ENCODE data around the gene DDX60. TPM values are rescaled to one million over a fixed set of nuclear protein-coding genes. Genes with fewer than 3 reads are reported as not detected.
"Not testable (repeated sequence)": the region's sequence is repeated elsewhere in the genome, so short reads cannot be mapped to it uniquely, and the experiment has no call there.

DDX60 gene
- total RNA-seq, 4 donors from 2014 or later: 6.1 to 17.3 (median 15.4) TPM

GRCh38 chr4:168291242-168291641 is 27.3 kb downstream of the DDX60 start:
- Histone ChIP-seq H3K4me1 (no peaks in the 10 kb centered on the region), H3K9me3 (no peaks in the 10 kb centered on the region), H3K27ac (no peak overlapping the region), H3K36me3 (peaks cover 24% of the 10 kb centered on the region), H3K27me3 (no peaks in the 10 kb centered on the region), H3K4me3 (no peak overlapping the region)
- TF ChIP-seq POLR2AphosphoS5 (IDR thresholded peaks at IDR 0.05): no peak
- TF ChIP-seq POLR2A (IDR thresholded peaks at IDR 0.05): no peak
- no peak for TF ChIP-seq EP300 (IDR thresholded peaks at IDR 0.05)
- no peak for TF ChIP-seq CTCF (IDR thresholded peaks at IDR 0.05)
- no peak for DNase-seq (ENCODE audit: low spot score in 2 of 2)
- WGBS: 94% methylated on average over 1 of the region's 1 CpG

- WGBS: 96% methylated on average over 1 of the region's 1 CpG
Observed at GRCh38 chr4:168285850-168286249, 32.7 kb downstream of the DDX60 start.

GRCh38 chr4:168279556-168279955 is 39.0 kb downstream of the DDX60 start:
- 81% methylated on average over 2 of the region's 2 CpGs for WGBS
- TF ChIP-seq POLR2A (IDR thresholded peaks at IDR 0.05) (no peak), CTCF (IDR thresholded peaks at IDR 0.05) (no peak), POLR2AphosphoS5 (IDR thresholded peaks at IDR 0.05) (no peak)
- Histone ChIP-seq H3K4me3 (no peak overlapping the region), H3K27me3 (no peaks in the 10 kb centered on the region), H3K4me1 (no peaks in the 10 kb centered on the region), H3K36me3 (peaks cover 41% of the 10 kb centered on the region), H3K27ac (no peak overlapping the region), H3K9me3 (no peaks in the 10 kb centered on the region)
- DNase-seq (ENCODE audit: low spot score in 2 of 2): no peak

More at GRCh38 chr4:168285850-168286249, 32.7 kb downstream of the DDX60 start:
- H3K4me1 ChIP-seq; DNase-seq (ENCODE audit: low spot score in 2 of 2); H3K9me3 ChIP-seq; H3K27me3 ChIP-seq; H3K27ac ChIP-seq; H3K4me3 ChIP-seq: not testable (repeated sequence)
- H3K36me3 ChIP-seq: peaks cover 14% of the 10 kb centered on the region

- no peak for TF ChIP-seq POLR2A (IDR thresholded peaks at IDR 0.05)
- TF ChIP-seq POLR2AphosphoS5 (IDR thresholded peaks at IDR 0.05): no peak
- no peak for TF ChIP-seq CTCF (IDR thresholded peaks at IDR 0.05)
- no peak for TF ChIP-seq EP300 (IDR thresholded peaks at IDR 0.05)
- H3K4me3 ChIP-seq: no peak overlapping the region
- H3K36me3 ChIP-seq: peaks cover 45% of the 10 kb centered on the region
- DNase-seq (ENCODE audit: low spot score in 2 of 2): no peak
- no peak overlapping the region for H3K27ac ChIP-seq
- H3K9me3 ChIP-seq: no peaks in the 10 kb centered on the region
- WGBS: 94% methylated on average over 2 of the region's 2 CpGs
- no peaks in the 10 kb centered on the region for H3K4me1 ChIP-seq
- H3K27me3 ChIP-seq: no peaks in the 10 kb centered on the region
Observed at GRCh38 chr4:168275836-168276235, 42.7 kb downstream of the DDX60 start.

DNA sequence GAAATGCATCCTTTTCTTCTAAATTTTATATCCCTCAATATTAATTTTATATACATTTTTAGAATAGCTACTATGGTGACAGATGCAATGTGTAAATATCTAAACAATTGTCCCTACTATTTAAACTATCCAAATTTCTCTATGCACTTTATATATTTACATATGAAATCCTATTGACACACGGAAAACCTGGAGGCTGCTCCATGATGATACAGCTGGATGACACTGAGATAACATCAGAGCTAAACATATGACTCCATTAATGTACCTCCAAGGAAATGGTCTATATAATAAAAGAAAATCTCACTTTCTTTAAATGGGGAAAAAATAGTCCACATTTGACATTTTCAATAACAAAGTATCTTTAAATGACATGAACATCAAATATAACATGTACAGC is 43.7 kb downstream of the DDX60 start:
- no peak for DNase-seq (ENCODE audit: low spot score in 2 of 2)
- Histone ChIP-seq H3K9me3 (no peaks in the 10 kb centered on the region), H3K27me3 (no peaks in the 10 kb centered on the region), H3K36me3 (peaks cover 40% of the 10 kb centered on the region), H3K27ac (no peak overlapping the region), H3K4me1 (no peaks in the 10 kb centered on the region), H3K4me3 (no peak overlapping the region)
- TF ChIP-seq EP300 (IDR thresholded peaks at IDR 0.05): no peak
- TF ChIP-seq POLR2AphosphoS5 (IDR thresholded peaks at IDR 0.05): no peak
- TF ChIP-seq POLR2A (IDR thresholded peaks at IDR 0.05): no peak
- no peak for TF ChIP-seq CTCF (IDR thresholded peaks at IDR 0.05)
- WGBS: 84% methylated on average over 1 of the region's 1 CpG

DNA sequence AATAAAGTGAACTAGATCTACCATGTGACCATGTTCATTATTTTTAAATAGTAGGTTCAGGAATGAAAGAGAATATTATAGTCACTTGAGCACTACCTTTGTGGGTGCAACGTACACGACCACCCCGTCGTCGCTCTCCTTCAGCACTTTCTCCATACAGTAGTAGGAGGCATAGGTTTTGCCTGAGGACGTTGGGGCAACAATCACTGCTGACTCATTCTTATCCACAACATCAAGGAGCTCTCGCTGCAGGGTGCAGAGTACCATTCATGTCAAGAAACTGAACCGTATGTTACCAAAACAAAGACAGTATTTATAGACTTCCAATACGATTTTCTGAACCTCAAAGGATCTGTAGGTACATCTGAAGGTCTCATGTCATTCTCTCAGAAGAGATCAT is 44.7 kb downstream of the DDX60 start:
- TF ChIP-seq POLR2AphosphoS5 (IDR thresholded peaks at IDR 0.05) (no peak), CTCF (IDR thresholded peaks at IDR 0.05) (no peak), EP300 (IDR thresholded peaks at IDR 0.05) (no peak), POLR2A (IDR thresholded peaks at IDR 0.05) (no peak)
- no peak for DNase-seq (ENCODE audit: low spot score in 2 of 2)
- H3K4me3 ChIP-seq: no peak overlapping the region
- no peaks in the 10 kb centered on the region for H3K9me3 ChIP-seq
- 72% methylated on average over 9 of the region's 9 CpGs for WGBS
- H3K27ac ChIP-seq: no peak overlapping the region
- peaks cover 36% of the 10 kb centered on the region for H3K36me3 ChIP-seq
- H3K4me1 ChIP-seq: no peaks in the 10 kb centered on the region
- no peaks in the 10 kb centered on the region for H3K27me3 ChIP-seq

Measured in suprapubic skin (tissue), 4 donors.